ENCODE results near the gene PTPRM.

The PTPRM gene

GRCh38 chr18:7624697-7625096 is 57.6 kb downstream of the PTPRM start:
- no peak for DNase-seq (ENCODE audit: low read depth in 2 of 3, low spot score in 1 of 3)

- DNase-seq (ENCODE audit: low read depth in 2 of 3, low spot score in 1 of 3): no peak
Measured at GRCh38 chr18:7626175-7626921, 59.2 kb downstream of the PTPRM start.

DNA sequence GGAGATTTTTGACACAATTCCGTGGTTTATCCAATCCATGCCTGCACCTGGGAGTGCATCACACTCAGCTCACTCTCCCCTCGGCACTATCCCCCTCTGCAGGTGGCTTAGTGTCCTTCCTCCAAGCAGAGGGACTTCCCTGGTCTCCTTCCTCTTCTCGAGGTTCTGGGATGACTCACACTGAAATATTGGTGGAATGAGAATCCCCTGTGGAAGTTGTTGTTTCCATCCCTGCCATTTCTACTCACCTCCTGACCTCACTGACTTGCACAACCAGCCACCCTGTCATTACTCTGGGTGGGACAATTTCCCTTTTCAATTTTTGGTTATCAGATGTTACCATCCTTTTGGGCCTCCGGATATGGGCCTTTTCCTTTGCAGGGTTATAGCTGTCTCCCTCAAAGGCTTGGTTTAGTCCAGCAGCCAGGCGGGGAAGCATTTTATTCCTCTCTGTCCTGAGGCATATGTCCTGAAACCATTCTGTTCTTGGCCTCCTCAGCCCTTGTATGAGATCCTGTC is 59.9 kb downstream of the PTPRM start:
- DNase-seq (ENCODE audit: low read depth in 2 of 3, low spot score in 1 of 3): no peak

DNA sequence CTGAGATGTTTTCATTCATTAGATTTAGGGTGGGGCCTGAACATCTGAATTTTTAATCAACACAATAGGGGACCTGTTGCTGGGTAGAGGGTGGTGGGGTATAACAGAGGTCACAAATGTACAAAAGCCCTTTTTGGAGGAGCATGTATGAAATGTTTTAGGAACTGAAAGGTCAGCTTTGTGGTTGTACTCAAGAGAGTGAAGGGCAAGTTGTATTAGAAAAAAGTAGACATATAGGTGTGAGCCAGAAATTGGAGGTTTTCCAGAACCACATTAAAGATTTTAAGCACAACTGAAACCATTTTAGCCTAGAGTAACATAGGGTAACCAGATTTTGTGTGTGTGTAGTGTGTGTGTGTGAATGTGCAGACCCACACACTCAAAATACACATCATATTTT is 62.3 kb downstream of the PTPRM start:
- no peak for DNase-seq (ENCODE audit: low read depth in 2 of 3, low spot score in 1 of 3)

GRCh38 chr18:7630731-7631442 is 63.8 kb downstream of the PTPRM start:
- DNase-seq (ENCODE audit: low read depth in 2 of 3, low spot score in 1 of 3): no peak

GRCh38 chr18:7632152-7633098 is 65.3 kb downstream of the PTPRM start:
- no peak for DNase-seq (ENCODE audit: low read depth in 2 of 3, low spot score in 1 of 3)

GRCh38 chr18:7633171-7633570 is 66.1 kb downstream of the PTPRM start:
- DNase-seq (ENCODE audit: low read depth in 2 of 3, low spot score in 1 of 3): no peak

- DNase-seq (ENCODE audit: low read depth in 2 of 3, low spot score in 1 of 3): no peak
Measured at GRCh38 chr18:7635948-7636347, 68.8 kb downstream of the PTPRM start.

- DNase-seq (ENCODE audit: low read depth in 2 of 3, low spot score in 1 of 3): no peak
Measured at GRCh38 chr18:7637269-7637668, 70.2 kb downstream of the PTPRM start.

GRCh38 chr18:7638321-7638720 is 71.2 kb downstream of the PTPRM start:
- no peak for DNase-seq (ENCODE audit: low read depth in 2 of 3, low spot score in 1 of 3)

- no peak for DNase-seq (ENCODE audit: low read depth in 2 of 3, low spot score in 1 of 3)
Measured at GRCh38 chr18:7641813-7642212, 74.7 kb downstream of the PTPRM start.

DNA sequence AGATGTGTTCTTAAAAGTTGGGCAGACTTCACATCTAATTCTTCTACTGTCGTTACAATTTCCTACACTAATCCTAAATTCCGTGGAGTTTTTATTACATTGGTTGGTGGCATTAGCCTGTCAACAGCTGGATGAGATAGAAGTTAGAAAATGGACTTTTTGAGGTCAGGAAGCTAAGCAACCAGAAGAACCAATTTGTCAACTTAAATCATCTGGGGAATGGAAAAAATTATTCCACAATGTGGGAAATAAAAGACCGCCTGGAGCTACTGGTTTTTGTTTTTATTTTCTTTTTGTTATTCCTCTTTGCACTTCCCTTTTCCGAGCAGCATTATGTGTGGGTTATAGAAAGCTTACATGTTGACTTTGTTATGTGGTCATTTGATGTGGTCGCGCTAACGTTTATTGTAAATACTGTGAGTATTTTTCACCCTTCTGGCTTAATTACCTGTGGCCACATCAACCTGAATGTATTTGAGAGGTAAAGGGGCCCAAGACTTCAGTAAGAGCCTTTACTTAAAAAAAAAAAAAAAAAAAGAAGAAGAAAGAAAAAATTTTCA is 75.3 kb downstream of the PTPRM start:
- DNase-seq (ENCODE audit: low read depth in 2 of 3, low spot score in 1 of 3): no peak

DNA sequence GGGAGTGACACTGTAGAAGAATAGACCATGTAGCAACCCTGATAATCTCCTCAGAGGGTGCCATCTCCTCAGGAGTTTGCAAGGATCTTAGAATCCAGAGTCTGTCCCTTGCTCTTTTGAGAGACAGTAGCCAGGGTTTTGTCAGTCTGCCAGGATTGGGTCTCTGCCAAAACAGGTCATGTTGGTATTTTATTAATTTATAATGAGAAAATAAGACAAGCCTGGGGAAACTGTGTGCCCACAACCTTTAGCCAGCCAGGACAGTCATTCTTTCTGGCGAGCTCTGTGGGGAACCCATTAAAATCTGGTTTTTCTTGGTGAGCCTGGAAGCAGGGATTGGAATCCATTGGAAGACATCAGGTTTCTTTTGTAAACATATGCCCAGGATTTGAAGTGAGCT is 78.6 kb downstream of the PTPRM start:
- no peak for DNase-seq (ENCODE audit: low read depth in 2 of 3, low spot score in 1 of 3)

GRCh38 chr18:7646174-7646886 is 79.2 kb downstream of the PTPRM start:
- DNase-seq (ENCODE audit: low read depth in 2 of 3, low spot score in 1 of 3): no peak

DNA sequence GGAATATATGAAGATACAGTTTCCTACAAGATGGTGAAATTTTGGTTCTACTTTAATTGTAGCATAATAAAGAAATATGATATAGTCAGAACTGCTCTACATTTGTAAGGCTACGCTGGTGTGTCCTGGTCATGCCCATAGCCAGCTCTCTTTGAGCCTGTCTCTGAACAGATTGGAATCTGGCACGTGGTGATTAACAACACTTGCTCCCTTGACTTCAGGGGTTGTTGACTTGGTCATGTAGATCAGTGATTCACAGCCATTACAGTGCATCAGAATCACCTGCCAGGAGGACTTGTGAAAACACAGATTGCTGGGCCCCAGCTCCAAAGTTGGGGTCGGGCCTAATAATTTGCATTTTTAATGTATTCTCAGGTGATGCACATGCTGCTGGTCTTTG is 80.4 kb downstream of the PTPRM start:
- no peak for DNase-seq (ENCODE audit: low read depth in 2 of 3, low spot score in 1 of 3)

DNA sequence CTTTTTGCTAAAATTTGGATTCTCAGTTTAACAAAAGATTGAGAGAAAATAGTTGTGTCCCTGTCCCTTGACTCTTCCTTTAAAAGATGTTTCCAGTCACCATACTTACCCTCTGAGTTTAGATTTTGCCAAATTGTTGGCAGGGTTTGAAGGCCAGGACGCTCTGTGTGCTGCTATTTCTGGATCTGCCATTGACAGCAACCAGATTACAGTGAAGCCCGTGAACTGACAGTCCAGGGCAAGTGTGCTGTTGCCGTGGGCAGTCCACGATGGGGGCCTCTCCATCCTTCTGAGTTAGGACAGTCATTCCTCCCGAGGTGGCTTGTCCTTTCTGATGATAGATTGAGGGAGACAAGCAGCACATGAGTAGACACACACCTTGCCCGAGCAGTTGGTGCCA is 89.9 kb downstream of the PTPRM start:
- no peak for DNase-seq (ENCODE audit: low read depth in 2 of 3, low spot score in 1 of 3)

- no peak for DNase-seq (ENCODE audit: low read depth in 2 of 3, low spot score in 1 of 3)
Measured at GRCh38 chr18:7657937-7658336, 90.8 kb downstream of the PTPRM start.

DNA sequence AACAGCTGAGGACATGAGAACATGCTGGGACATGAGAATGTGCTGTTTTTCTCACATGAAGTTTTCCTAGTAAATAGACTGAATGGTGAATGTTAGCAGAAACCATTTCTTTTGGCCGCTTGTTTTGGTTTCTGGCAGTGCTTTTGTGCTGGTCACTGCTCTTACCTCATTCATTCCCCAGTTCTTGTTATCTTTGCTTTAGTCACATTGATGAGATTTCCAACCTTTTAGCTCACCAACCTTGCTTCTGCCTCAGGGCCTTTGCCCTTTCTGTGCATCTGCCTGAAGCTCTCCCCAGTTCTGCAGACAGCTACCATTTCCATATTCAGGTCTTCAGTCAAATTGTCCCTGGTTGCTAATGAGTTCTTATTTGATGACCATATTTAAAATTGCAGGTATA is 91.6 kb downstream of the PTPRM start:
- no peak for DNase-seq (ENCODE audit: low read depth in 2 of 3, low spot score in 1 of 3)

- no peak for DNase-seq (ENCODE audit: low read depth in 2 of 3, low spot score in 1 of 3)
Measured at GRCh38 chr18:7661207-7661606, 94.1 kb downstream of the PTPRM start.

GRCh38 chr18:7662866-7663265 is 95.8 kb downstream of the PTPRM start:
- no peak for DNase-seq (ENCODE audit: low read depth in 2 of 3, low spot score in 1 of 3)

Data from stimulated activated CD4-positive, alpha-beta T cell treated with anti-CD3 and anti-CD28 coated beads, Interleukin-12 subunit alpha, Interleukin-12 subunit beta, amount 100 ng/mL, for 48 hours (primary cell).